Smooth muscle cell (in vitro differentiated cells): Measurements from ENCODE around the gene ADAM10. TPM values are rescaled to one million over a fixed set of nuclear protein-coding genes. Genes with fewer than 3 reads are reported as not detected.

Source experiments
- DNase-seq: peaks from one replicate; lab custom pipeline; 2025; ENCODE audit not compliant: unreplicated experiment; lab: John Stamatoyannopoulos, UW
- H2AFZ ChIP-seq: fragments of 200-600 bp; sonication (generic); 2 replicates; pipeline ENCODE4 v1.6.0; 2016; ENCODE audit warnings: antibody characterized with exemption, low read depth, mild to moderate bottlenecking
- H3F3A ChIP-seq: fragments of 200-600 bp; sonication (generic); 2 replicates; pipeline ENCODE4 v1.6.0; 2017; ENCODE audit warnings: antibody characterized with exemption, low read depth
- H3K27ac ChIP-seq: fragments of 200-600 bp; sonication (generic); 2 replicates; pipeline ENCODE4 v1.5.1; 2016; ENCODE audit warnings: low read depth, mild to moderate bottlenecking
- H3K27me3 ChIP-seq: fragments of 200-600 bp; sonication (generic); 2 replicates; pipeline ENCODE4 v1.6.1; 2016; ENCODE audit warnings: low read depth, mild to moderate bottlenecking
- H3K36me3 ChIP-seq: fragments of 200-600 bp; sonication (generic); 2 replicates; pipeline ENCODE4 v1.5.1; 2016; ENCODE audit warnings: low read depth
- H3K4me1 ChIP-seq: fragments of 200-600 bp; sonication (generic); 2 replicates; pipeline ENCODE4 v1.5.1; 2016; ENCODE audit warnings: low read depth
- H3K4me2 ChIP-seq: fragments of 200-600 bp; sonication (generic); 2 replicates; pipeline ENCODE4 v1.6.0; 2016; ENCODE audit warnings: mild to moderate bottlenecking
- H3K4me3 ChIP-seq: fragments of 200-600 bp; sonication (generic); 2 replicates; pipeline ENCODE4 v1.5.1; 2016; ENCODE audit warnings: mild to moderate bottlenecking
- H3K79me2 ChIP-seq: fragments of 200-600 bp; sonication (generic); 2 replicates; pipeline ENCODE4 v1.6.0; 2016; ENCODE audit warnings: low read depth, mild to moderate bottlenecking
- H3K9ac ChIP-seq: fragments of 200-600 bp; sonication (generic); 2 replicates; pipeline ENCODE4 v1.6.0; 2016; ENCODE audit warnings: low read depth
- H3K9me3 ChIP-seq: fragments of 200-600 bp; sonication (generic); replicated peaks from 2 replicates; pipeline ENCODE4 v1.5.1; 2016; ENCODE audit warnings: low read depth
- H4K20me1 ChIP-seq: fragments of 200-600 bp; sonication (generic); 2 replicates; pipeline ENCODE4 v1.6.0; 2016; ENCODE audit warnings: low read depth
- WGBS: methylation state at CpG from one replicate; pipeline ENCODE4 v1.1.7; 2016; ENCODE audit warnings: low lambda C conversion rate; 5-methylcytosine and 5-hydroxymethylcytosine counted together
- polyA plus RNA-seq: library from polyadenylated mRNA; unstranded; fragments of >200 nt; fragmentation: Nextera tagmentation; extraction: Ambion mirVana; gene quantifications from 2 replicates; pipeline ENCODE4 v1.2.1, GENCODE V29; 2016
- total RNA-seq: library from RNA; depleted of rRNA; stranded (reverse); fragments of >200 nt; gene quantifications from 2 replicates; pipeline ENCODE4 v1.2.3, GENCODE V29; 2014
- TF ChIP-seq, protein P1 (sequence below): fragments of 200-600 bp; sonication (generic); IDR thresholded peaks from 2 replicates; pipeline ENCODE4 v1.5.1; 2017; ENCODE audit warnings: borderline replicate concordance, mild to moderate bottlenecking, antibody characterized with exemption; ENCODE audit not compliant: insufficient read depth, poor library complexity, severe bottlenecking

Gene ADAM10
- total and polyA plus RNA-seq, 2 experiments from 2014 or later, result 168 to 200 TPM

GRCh38 chr15:58752716-58753115, 3.2 kb upstream of the ADAM10 start:
- no peak overlapping the region for H3K4me3 ChIP-seq
- no peaks in the 10 kb centered on the region for H3K36me3 ChIP-seq
- peaks cover 14% of the 10 kb centered on the region for H3K79me2 ChIP-seq
- peaks cover 11% of the 10 kb centered on the region for H4K20me1 ChIP-seq
- WGBS, result 88% methylated on average over 3 of the region's 3 CpGs
- no peak overlapping the region for H3K4me2 ChIP-seq
- no peak overlapping the region for H3K27ac ChIP-seq
- TF ChIP-seq, protein P1, sequence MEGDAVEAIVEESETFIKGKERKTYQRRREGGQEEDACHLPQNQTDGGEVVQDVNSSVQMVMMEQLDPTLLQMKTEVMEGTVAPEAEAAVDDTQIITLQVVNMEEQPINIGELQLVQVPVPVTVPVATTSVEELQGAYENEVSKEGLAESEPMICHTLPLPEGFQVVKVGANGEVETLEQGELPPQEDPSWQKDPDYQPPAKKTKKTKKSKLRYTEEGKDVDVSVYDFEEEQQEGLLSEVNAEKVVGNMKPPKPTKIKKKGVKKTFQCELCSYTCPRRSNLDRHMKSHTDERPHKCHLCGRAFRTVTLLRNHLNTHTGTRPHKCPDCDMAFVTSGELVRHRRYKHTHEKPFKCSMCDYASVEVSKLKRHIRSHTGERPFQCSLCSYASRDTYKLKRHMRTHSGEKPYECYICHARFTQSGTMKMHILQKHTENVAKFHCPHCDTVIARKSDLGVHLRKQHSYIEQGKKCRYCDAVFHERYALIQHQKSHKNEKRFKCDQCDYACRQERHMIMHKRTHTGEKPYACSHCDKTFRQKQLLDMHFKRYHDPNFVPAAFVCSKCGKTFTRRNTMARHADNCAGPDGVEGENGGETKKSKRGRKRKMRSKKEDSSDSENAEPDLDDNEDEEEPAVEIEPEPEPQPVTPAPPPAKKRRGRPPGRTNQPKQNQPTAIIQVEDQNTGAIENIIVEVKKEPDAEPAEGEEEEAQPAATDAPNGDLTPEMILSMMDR, result no peak
- H3K4me1 ChIP-seq, result peaks cover 4% of the 10 kb centered on the region
- H2AFZ ChIP-seq, result no peak overlapping the region
- H3K9me3 ChIP-seq, result no peaks in the 10 kb centered on the region
- no peak overlapping the region for H3K9ac ChIP-seq
- no peak for DNase-seq
- H3F3A ChIP-seq, result peaks cover 7% of the 10 kb centered on the region
- H3K27me3 ChIP-seq, result no peaks in the 10 kb centered on the region

DNA sequence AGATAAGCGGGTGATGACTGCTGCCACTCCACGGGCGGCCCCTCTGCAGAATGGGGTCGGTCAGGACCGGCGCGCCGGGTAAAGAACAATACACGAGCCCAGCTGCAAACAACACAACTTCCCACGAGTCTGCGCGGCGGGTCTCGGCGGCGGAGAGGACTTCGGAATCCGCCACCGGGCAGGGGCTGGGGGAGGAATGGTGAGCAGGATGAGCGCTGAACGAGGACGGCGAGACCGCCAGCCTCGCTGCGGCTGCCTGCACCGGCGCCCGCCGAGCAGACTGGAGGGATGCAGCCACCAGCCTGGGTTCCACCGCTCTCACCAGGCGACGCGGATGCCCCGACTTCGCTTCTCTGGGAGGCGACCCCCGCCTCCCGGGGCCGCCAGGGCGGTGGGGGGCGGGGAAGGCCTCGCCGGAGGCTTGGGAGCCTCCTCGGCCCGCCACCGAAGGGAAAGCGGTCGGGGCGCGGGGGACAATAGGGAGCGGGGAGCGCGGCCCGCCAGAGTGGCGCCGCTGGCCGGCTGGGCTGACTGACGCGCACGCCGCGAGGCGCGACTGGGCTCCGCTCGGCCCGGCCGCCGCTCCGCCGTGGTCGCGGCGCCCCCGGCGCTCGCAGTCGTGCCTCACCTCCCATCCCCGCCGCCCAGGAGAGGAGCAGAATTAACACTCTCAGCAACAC, 515 bp downstream of the ADAM10 start:
- H3K9me3 ChIP-seq, result no peaks in the 10 kb centered on the region
- no peaks in the 10 kb centered on the region for H3K27me3 ChIP-seq
- peaks cover 51% of the 10 kb centered on the region for H3K79me2 ChIP-seq
- H2AFZ ChIP-seq, result peak overlapping the region; percentile 82
- DNase-seq, result peak; percentile 41
- peak overlapping the region; percentile 95 for H3K4me2 ChIP-seq
- 1% methylated on average over 27 of the region's 81 CpGs for WGBS
- H4K20me1 ChIP-seq, result peaks cover 43% of the 10 kb centered on the region
- TF ChIP-seq, protein P1, result no peak
- H3K9ac ChIP-seq, result peak overlapping the region; percentile 88
- peaks cover 24% of the 10 kb centered on the region for H3K4me1 ChIP-seq
- H3K4me3 ChIP-seq, result peak overlapping the region; percentile 88
- peak overlapping the region; percentile 88 for H3K27ac ChIP-seq
- H3K36me3 ChIP-seq, result no peaks in the 10 kb centered on the region
- H3F3A ChIP-seq, result peaks cover 7% of the 10 kb centered on the region

- Histone ChIP-seq H3K9me3 (no peaks in the 10 kb centered on the region), H3F3A (peaks cover 7% of the 10 kb centered on the region), H4K20me1 (peaks cover 50% of the 10 kb centered on the region), H2AFZ (peak overlapping the region; percentile 17), H3K79me2 (peaks cover 59% of the 10 kb centered on the region), H3K27ac (peak overlapping the region; percentile 88), H3K4me1 (peaks cover 31% of the 10 kb centered on the region), H3K36me3 (no peaks in the 10 kb centered on the region), H3K27me3 (no peaks in the 10 kb centered on the region), H3K4me3 (peak overlapping the region; percentile 88), H3K4me2 (peak overlapping the region; percentile 95), H3K9ac (peak overlapping the region; percentile 88)
- WGBS, result 2% methylated on average over 14 of the region's 14 CpGs
- DNase-seq, result no peak
- TF ChIP-seq, protein P1, result no peak
These were observed 1.3 kb downstream of the ADAM10 start for GRCh38 chr15:58748040-58748851.
